OCI-LY3 (cell line): ENCODE results near the gene DDX49.

Experiments
- H2AFZ ChIP-seq: fragments of 200-600, 300-600 bp; shearing (Covaris generic); 2 replicates; pipeline ENCODE4 v1.6.0; 2014; ENCODE audit warnings: antibody characterized with exemption, low read depth, low read length
- H3K27ac ChIP-seq: fragments of 200-600, 300-600 bp; sonication (generic); 2 replicates; pipeline ENCODE4 v1.5.1; 2014; ENCODE audit warnings: mild to moderate bottlenecking, low read length, moderate library complexity, mixed read lengths
- H3K27me3 ChIP-seq: fragments of 200-600, 300-600 bp; sonication (generic); 2 replicates; pipeline ENCODE4 v1.6.1; 2014; ENCODE audit warnings: low read depth, low read length, mixed read lengths
- H3K36me3 ChIP-seq: fragments of 200-600, 300-600 bp; sonication (generic); replicated peaks from 2 replicates; pipeline ENCODE3; 2014; ENCODE audit warnings: low read depth, low read length, mixed read lengths
- H3K4me1 ChIP-seq: fragments of 300-600, 200-600 bp; sonication (generic); 2 replicates; pipeline ENCODE4 v1.6.1; 2014; ENCODE audit warnings: low read length, mixed read lengths
- H3K4me2 ChIP-seq: fragments of 200-600, 300-600 bp; sonication (generic); 2 replicates; pipeline ENCODE4 v1.6.1; 2014; ENCODE audit warnings: low read length, mixed read lengths
- H3K4me3 ChIP-seq: fragments of 300-600, 200-600 bp; sonication (generic); 2 replicates; pipeline ENCODE4 v1.5.1; 2014; ENCODE audit warnings: antibody characterized with exemption, mild to moderate bottlenecking, low read length, moderate library complexity
- H3K79me2 ChIP-seq: fragments of 300-600, 200-600 bp; shearing (Covaris generic); 2 replicates; pipeline ENCODE4 v1.6.1; 2014; ENCODE audit warnings: mild to moderate bottlenecking, low read length, mixed read lengths
- H3K9ac ChIP-seq: fragments of 300-600, 200-600 bp; shearing (Covaris generic); 2 replicates; pipeline ENCODE4 v1.6.0; 2014; ENCODE audit warnings: mild to moderate bottlenecking, low read length, moderate library complexity
- H3K9me3 ChIP-seq: fragments of 200-600, 300-600 bp; shearing (Covaris generic); 2 replicates; pipeline ENCODE4 v1.6.1; 2014; ENCODE audit warnings: low read length, mixed read lengths; ENCODE audit not compliant: insufficient read depth
- H4K20me1 ChIP-seq: fragments of 200-600, 300-600 bp; sonication (generic); 2 replicates; pipeline ENCODE4 v1.6.1; 2016; ENCODE audit warnings: low read length, mixed read lengths; ENCODE audit not compliant: insufficient read depth
- EZH2phosphoT487 ChIP-seq: fragments of 200-600 bp; shearing (Covaris generic); IDR thresholded peaks from 2 replicates; pipeline ENCODE4 v1.6.1; 2018; ENCODE audit warnings: antibody characterized with exemption, mixed run types, low read depth
- TF ChIP-seq, protein P1 (sequence below): fragments of 200-600, 300-600 bp; sonication (generic); IDR thresholded peaks from 2 replicates; pipeline ENCODE4 v1.5.1; 2014; ENCODE audit warnings: antibody characterized with exemption, low read length, low read depth

The DDX49 gene, protein sequence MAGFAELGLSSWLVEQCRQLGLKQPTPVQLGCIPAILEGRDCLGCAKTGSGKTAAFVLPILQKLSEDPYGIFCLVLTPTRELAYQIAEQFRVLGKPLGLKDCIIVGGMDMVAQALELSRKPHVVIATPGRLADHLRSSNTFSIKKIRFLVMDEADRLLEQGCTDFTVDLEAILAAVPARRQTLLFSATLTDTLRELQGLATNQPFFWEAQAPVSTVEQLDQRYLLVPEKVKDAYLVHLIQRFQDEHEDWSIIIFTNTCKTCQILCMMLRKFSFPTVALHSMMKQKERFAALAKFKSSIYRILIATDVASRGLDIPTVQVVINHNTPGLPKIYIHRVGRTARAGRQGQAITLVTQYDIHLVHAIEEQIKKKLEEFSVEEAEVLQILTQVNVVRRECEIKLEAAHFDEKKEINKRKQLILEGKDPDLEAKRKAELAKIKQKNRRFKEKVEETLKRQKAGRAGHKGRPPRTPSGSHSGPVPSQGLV

DNA sequence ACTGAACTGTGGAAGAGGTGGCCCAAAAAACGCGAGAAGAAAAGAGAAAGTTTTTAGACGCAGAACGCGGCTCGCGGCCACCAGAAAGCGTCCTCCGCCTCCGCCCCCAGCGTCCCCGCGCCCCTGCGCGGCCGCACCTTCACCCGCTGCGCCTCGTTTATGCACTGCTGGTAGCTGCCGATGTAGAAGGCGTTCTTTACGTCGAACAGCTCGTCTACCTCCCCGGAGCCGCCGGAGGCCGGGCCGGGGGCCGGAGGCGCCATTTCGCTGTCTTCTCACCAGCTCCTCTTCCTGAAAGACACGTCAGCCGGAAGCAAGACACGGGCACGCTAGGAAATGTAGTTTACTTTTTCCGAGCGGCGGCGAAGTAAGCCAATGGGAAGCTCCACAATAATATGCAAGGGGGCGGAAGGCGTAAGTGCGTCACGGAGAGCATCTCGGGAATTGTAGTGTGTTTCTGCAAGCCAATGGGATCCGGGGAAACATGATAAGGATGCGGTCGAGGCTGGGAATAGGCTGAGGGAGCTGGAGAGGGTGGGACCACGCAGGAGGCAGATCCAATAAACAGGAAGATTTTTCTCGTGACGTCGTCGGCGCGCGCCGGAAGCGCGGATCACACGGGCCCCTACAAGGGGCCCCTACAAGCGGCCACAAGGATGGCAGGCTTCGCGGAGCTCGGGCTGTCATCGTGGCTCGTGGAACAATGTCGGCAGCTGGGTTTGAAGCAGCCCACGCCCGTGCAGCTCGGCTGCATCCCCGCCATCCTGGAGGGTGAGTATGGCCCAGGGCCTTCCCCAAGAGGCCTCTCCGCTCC, at the start of gene DDX49, which contains the start of gene COPE:
TSS of gene DDX49 (plus strand) at position 630 of the 814 bp plus-strand sequence. CDS start at position 657, 27 bp downstream.
TSS of gene COPE (minus strand) at position 302 of the 814 bp plus-strand sequence. CDS start at position 263, 39 bp downstream.
- no peaks in the 10 kb centered on the region for H3K27me3 ChIP-seq
- peak within 1 kb of the TSS; percentile 85 for H3K4me3 ChIP-seq
- H4K20me1 ChIP-seq = peaks cover 6% of the 10 kb centered on the region; the same call in 1 of the 2 replicates
- TF ChIP-seq EZH2phosphoT487 = no peak
- TF ChIP-seq, protein P1, sequence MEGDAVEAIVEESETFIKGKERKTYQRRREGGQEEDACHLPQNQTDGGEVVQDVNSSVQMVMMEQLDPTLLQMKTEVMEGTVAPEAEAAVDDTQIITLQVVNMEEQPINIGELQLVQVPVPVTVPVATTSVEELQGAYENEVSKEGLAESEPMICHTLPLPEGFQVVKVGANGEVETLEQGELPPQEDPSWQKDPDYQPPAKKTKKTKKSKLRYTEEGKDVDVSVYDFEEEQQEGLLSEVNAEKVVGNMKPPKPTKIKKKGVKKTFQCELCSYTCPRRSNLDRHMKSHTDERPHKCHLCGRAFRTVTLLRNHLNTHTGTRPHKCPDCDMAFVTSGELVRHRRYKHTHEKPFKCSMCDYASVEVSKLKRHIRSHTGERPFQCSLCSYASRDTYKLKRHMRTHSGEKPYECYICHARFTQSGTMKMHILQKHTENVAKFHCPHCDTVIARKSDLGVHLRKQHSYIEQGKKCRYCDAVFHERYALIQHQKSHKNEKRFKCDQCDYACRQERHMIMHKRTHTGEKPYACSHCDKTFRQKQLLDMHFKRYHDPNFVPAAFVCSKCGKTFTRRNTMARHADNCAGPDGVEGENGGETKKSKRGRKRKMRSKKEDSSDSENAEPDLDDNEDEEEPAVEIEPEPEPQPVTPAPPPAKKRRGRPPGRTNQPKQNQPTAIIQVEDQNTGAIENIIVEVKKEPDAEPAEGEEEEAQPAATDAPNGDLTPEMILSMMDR = 0 out of 2 replicates have a peak, but pooled peaks have one; percentile 2
- peak within 1 kb of the TSS; percentile 57 for H3K27ac ChIP-seq
- H3K9ac ChIP-seq = peak within 1 kb of the TSS; percentile 83
- peaks cover 13% of the 10 kb centered on the region for H3K4me1 ChIP-seq
- peak within 1 kb of the TSS; percentile 19; the same call in 1 of the 2 replicates for H2AFZ ChIP-seq
- peak within 1 kb of the TSS; percentile 73 for H3K4me2 ChIP-seq
- H3K36me3 ChIP-seq = peaks cover 27% of the 10 kb centered on the region
- H3K9me3 ChIP-seq = no peaks in the 10 kb centered on the region
- H3K79me2 ChIP-seq = peaks cover 64% of the 10 kb centered on the region

DNA sequence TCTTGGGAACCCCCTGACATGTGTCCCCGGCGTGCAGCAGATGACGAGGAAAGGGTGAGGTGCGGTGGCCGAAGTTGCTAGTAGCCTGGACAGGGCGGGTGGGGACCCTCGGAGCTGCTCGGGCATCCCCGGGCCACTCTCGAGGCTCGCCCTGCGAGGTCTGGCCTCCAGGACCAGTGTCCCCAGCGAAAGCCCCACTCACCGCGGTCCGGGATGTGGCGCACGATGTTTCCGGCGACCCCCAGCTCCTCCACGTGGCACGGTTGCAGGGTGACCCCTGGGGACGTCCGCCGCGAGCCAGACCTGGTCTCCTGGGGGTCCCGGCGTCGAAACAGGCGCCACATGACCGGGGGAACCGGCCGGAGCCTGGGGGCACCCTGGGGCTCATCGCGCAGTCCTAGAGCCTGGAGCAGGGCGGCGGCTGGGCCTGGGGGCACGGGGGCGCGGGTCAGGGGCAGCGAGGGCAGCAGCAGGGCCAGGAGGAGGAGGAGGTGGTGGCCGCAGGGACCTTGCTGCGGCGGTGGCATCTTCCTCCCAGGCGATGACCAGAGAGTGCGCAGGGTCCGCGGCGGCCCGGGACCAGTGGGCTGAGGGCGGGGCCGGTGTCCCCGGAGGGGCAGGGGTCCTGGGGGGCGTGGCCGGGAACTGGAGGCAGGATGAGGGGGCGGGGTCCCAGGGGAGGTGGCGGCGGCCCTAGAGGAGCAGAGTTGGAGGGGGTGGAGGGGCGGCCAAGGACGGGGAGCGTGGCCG, 49.6 kb upstream of the DDX49 start:
- Histone ChIP-seq H4K20me1 (no peaks in the 10 kb centered on the region; the same call in 1 of the 2 replicates), H3K36me3 (peaks cover 32% of the 10 kb centered on the region), H3K9ac (no peak overlapping the region), H3K4me3 (no peak overlapping the region), H3K9me3 (no peaks in the 10 kb centered on the region), H3K4me2 (no peak overlapping the region), H2AFZ (no peak overlapping the region), H3K79me2 (no peaks in the 10 kb centered on the region), H3K4me1 (no peaks in the 10 kb centered on the region), H3K27me3 (no peaks in the 10 kb centered on the region), H3K27ac (no peak overlapping the region)
- TF ChIP-seq, protein P1 = no peak
- TF ChIP-seq EZH2phosphoT487 = no peak

DNA sequence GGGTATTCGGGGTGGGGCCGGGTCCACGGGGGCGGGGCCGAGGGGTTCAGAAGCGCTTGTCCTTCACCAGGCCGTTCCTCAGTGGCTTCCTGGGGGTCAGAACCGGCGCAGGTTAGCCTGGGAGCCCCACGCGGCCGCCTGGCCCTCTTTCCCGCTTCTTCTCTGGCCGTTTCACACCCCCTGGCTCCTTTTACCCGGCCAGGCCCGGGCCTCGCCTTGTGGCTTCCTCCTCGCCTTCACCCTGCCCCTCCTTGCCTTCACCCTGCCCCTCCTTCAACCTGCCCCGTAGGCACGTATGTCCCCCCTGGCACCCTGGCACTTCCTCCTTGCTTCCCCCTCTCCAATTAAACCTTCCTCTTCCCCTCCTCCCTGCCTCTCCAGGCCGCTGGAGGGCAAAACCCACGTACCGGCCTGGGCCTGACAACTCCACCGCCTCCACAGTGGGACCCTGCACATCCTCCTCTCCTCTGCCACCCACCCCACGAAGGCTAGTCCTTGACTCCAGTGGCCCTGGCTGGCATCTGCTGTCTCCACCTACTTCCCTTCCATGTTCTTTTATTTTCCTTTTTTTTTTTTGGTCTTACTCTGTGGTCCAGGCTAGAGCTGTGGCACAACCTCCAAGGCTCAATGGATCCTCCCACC, 48.9 kb upstream of the DDX49 start:
- H4K20me1 ChIP-seq = no peaks in the 10 kb centered on the region; the same call in 1 of the 2 replicates
- no peaks in the 10 kb centered on the region for H3K79me2 ChIP-seq
- TF ChIP-seq, protein P1 = no peak
- no peak for TF ChIP-seq EZH2phosphoT487
- no peaks in the 10 kb centered on the region for H3K27me3 ChIP-seq
- peaks cover 28% of the 10 kb centered on the region for H3K36me3 ChIP-seq
- no peak overlapping the region for H3K4me2 ChIP-seq
- H3K27ac ChIP-seq = no peak overlapping the region
- H3K9me3 ChIP-seq = no peaks in the 10 kb centered on the region
- H3K9ac ChIP-seq = no peak overlapping the region
- no peak overlapping the region for H2AFZ ChIP-seq
- no peaks in the 10 kb centered on the region for H3K4me1 ChIP-seq
- no peak overlapping the region for H3K4me3 ChIP-seq
